ENCODE measurements around the gene PDCD5. TPM values are rescaled to one million over a fixed set of nuclear protein-coding genes. Genes with fewer than 3 reads are reported as not detected.

Gene PDCD5
- total RNA-seq, 5 donors from 2014 or later (not counting 1 experiment from before 2014, with no cell fraction given), result 21.8 to 69.9 (median 62.5) TPM

GRCh38 chr19:32605544-32605943 lies 24.6 kb downstream of the PDCD5 start:
- H3K27me3 Mint-ChIP-seq, result no peaks in the 10 kb centered on the region
- ATAC-seq (replicated peaks in 1 of 4) (no peak), DNase-seq (no peak)
- no peak overlapping the region for H3K4me3 Mint-ChIP-seq
- 96% methylated on average over 17 of the region's 21 CpGs for WGBS (ENCODE audit: insufficient coverage)
- ChIA-PET CTCF (no interaction called here), POLR2A (no interaction called here)
- H3K4me1 ChIP-seq (ENCODE audit: control insufficient read depth in 1 of 2, extremely low read depth in 1 of 2, insufficient read depth in 2 of 2, low read length in 2 of 2), result no peaks in the 10 kb centered on the region
- H3K36me3 ChIP-seq (ENCODE audit: control insufficient read depth in 2 of 2, extremely low read depth in 1 of 2, insufficient read depth in 1 of 2, low read length in 1 of 2), result peaks cover 25 to 67% of the 10 kb centered on the region in 2 donors
- H3K36me3 Mint-ChIP-seq, result peaks cover 28% of the 10 kb centered on the region
- no peaks in the 10 kb centered on the region for H3K27me3 ChIP-seq (replicated peaks in 1 of 2; ENCODE audit: control insufficient read depth in 2 of 2, extremely low read depth in 1 of 2, insufficient read depth in 2 of 2, low read length in 1 of 2)
- no peak overlapping the region for H3K4me3 ChIP-seq (ENCODE audit: control insufficient read depth in 1 of 2, extremely low read depth in 1 of 2, low read length in 1 of 2)
- no peak overlapping the region for H3K27ac ChIP-seq (ENCODE audit: low read length)
- no peak overlapping the region for H3K27ac Mint-ChIP-seq
- no peaks in the 10 kb centered on the region for H3K9me3 Mint-ChIP-seq
- H3K9me3 ChIP-seq, result no peaks in the 10 kb centered on the region
- H3K4me1 Mint-ChIP-seq, result no peaks in the 10 kb centered on the region

DNA sequence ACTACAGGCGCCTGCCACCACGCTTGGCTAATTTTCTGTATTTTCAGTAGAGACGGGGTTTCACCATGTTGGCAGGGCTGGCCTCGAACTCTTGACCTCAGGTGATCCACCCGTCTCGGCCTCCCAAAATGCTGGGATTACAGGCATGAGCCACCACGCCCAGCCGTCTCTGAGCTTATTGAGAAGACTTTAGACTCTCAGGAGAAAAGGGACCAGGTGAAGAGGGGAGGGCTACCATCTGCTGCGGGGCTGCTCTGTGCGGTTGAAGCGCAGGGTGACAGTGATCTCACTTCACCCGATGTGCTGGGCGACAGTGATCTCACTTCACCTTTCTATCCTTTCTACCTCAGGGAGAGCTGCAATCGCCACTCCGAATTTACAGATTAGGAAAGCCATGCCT lies 25.3 kb downstream of the PDCD5 start:
- WGBS (ENCODE audit: insufficient coverage), result 100% methylated on average over 8 of the region's 15 CpGs
- DNase-seq (no peak), ATAC-seq (replicated peaks in 1 of 4) (no peak)
- Mint-ChIP-seq H3K27ac (no peak overlapping the region), H3K4me1 (no peaks in the 10 kb centered on the region), H3K36me3 (peaks cover 30% of the 10 kb centered on the region), H3K4me3 (no peak overlapping the region), H3K27me3 (no peaks in the 10 kb centered on the region), H3K9me3 (no peaks in the 10 kb centered on the region)
- POLR2A ChIA-PET, result no interaction called here
- H3K9me3 ChIP-seq, result no peaks in the 10 kb centered on the region
- CTCF ChIA-PET, result interaction anchor here in 1 of 2 donors (0.6 kb wide), 1 partner anchor 14 kb away, joined by 3 read pairs; no protein-coding TSS in a partner anchor
- no peak overlapping the region for H3K27ac ChIP-seq (ENCODE audit: low read length)
- H3K36me3 ChIP-seq (ENCODE audit: control insufficient read depth in 2 of 2, extremely low read depth in 1 of 2, insufficient read depth in 1 of 2, low read length in 1 of 2), result peaks cover 25 to 69% of the 10 kb centered on the region in 2 donors
- H3K4me1 ChIP-seq (ENCODE audit: control insufficient read depth in 1 of 2, extremely low read depth in 1 of 2, insufficient read depth in 2 of 2, low read length in 2 of 2), result no peaks in the 10 kb centered on the region
- H3K4me3 ChIP-seq (ENCODE audit: control insufficient read depth in 1 of 2, extremely low read depth in 1 of 2, low read length in 1 of 2), result no peak overlapping the region
- no peaks in the 10 kb centered on the region for H3K27me3 ChIP-seq (replicated peaks in 1 of 2; ENCODE audit: control insufficient read depth in 2 of 2, extremely low read depth in 1 of 2, insufficient read depth in 2 of 2, low read length in 1 of 2)

DNA sequence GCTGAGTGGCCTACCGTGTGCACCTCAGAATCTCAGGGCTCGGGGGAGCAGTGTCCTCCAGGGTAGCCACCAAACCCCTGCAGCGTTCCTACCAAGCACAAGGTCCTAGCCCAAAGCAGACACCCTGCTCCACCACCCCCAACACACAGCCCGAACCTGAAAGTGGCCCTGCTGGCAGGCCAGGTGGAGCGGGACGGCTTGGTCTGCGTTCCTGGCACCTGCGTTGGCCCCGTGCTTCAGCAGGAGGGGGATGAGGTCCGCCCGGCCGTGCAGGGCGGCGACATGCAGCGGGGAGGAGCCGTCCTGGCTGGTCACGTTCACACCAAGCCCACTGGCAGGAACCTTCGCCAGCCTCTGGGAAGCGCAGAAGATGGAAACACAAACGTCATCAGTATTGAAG lies 26.5 kb downstream of the PDCD5 start:
- POLR2A ChIA-PET, result no interaction called here
- CTCF ChIA-PET, result interaction anchor here in 1 of 2 donors (0.7 kb wide), 1 partner anchor 475 kb away, joined by 3 read pairs; no protein-coding TSS in a partner anchor
- Mint-ChIP-seq H3K36me3 (peaks cover 32% of the 10 kb centered on the region), H3K4me3 (no peak overlapping the region), H3K9me3 (no peaks in the 10 kb centered on the region), H3K27ac (no peak overlapping the region), H3K27me3 (no peaks in the 10 kb centered on the region), H3K4me1 (no peaks in the 10 kb centered on the region)
- ATAC-seq (replicated peaks in 1 of 4) (no peak), DNase-seq (no peak)
- H3K4me1 ChIP-seq (ENCODE audit: control insufficient read depth in 1 of 2, extremely low read depth in 1 of 2, insufficient read depth in 2 of 2, low read length in 2 of 2), result no peaks in the 10 kb centered on the region
- 96% methylated on average over 18 of the region's 20 CpGs for WGBS (ENCODE audit: insufficient coverage)
- H3K27ac ChIP-seq (ENCODE audit: low read length), result no peak overlapping the region
- peaks cover 25 to 60% of the 10 kb centered on the region in 2 donors for H3K36me3 ChIP-seq (ENCODE audit: control insufficient read depth in 2 of 2, extremely low read depth in 1 of 2, insufficient read depth in 1 of 2, low read length in 1 of 2)
- H3K9me3 ChIP-seq, result no peaks in the 10 kb centered on the region
- H3K4me3 ChIP-seq (ENCODE audit: control insufficient read depth in 1 of 2, extremely low read depth in 1 of 2, low read length in 1 of 2), result no peak overlapping the region
- no peaks in the 10 kb centered on the region for H3K27me3 ChIP-seq (replicated peaks in 1 of 2; ENCODE audit: control insufficient read depth in 2 of 2, extremely low read depth in 1 of 2, insufficient read depth in 2 of 2, low read length in 1 of 2)

- no peaks in the 10 kb centered on the region for H3K9me3 ChIP-seq
- H3K4me1 ChIP-seq (ENCODE audit: control insufficient read depth in 1 of 2, extremely low read depth in 1 of 2, insufficient read depth in 2 of 2, low read length in 2 of 2), result no peaks in the 10 kb centered on the region
- Mint-ChIP-seq H3K4me3 (no peak overlapping the region), H3K27me3 (no peaks in the 10 kb centered on the region), H3K27ac (no peak overlapping the region), H3K9me3 (no peaks in the 10 kb centered on the region), H3K4me1 (no peaks in the 10 kb centered on the region), H3K36me3 (peaks cover 46% of the 10 kb centered on the region)
- peaks cover 10 to 61% of the 10 kb centered on the region in 2 donors for H3K36me3 ChIP-seq (ENCODE audit: control insufficient read depth in 2 of 2, extremely low read depth in 1 of 2, insufficient read depth in 1 of 2, low read length in 1 of 2)
- no peak overlapping the region for H3K27ac ChIP-seq (ENCODE audit: low read length)
- ChIA-PET POLR2A (no interaction called here), CTCF (no interaction called here)
- WGBS (ENCODE audit: insufficient coverage), result 100% methylated on average over 1 of the region's 5 CpGs
- H3K27me3 ChIP-seq (replicated peaks in 1 of 2; ENCODE audit: control insufficient read depth in 2 of 2, extremely low read depth in 1 of 2, insufficient read depth in 2 of 2, low read length in 1 of 2), result no peaks in the 10 kb centered on the region
- DNase-seq (no peak), ATAC-seq (replicated peaks in 1 of 4) (no peak)
- H3K4me3 ChIP-seq (ENCODE audit: control insufficient read depth in 1 of 2, extremely low read depth in 1 of 2, low read length in 1 of 2), result no peak overlapping the region
Observed at GRCh38 chr19:32611161-32611560, 30.2 kb downstream of the PDCD5 start.

DNA sequence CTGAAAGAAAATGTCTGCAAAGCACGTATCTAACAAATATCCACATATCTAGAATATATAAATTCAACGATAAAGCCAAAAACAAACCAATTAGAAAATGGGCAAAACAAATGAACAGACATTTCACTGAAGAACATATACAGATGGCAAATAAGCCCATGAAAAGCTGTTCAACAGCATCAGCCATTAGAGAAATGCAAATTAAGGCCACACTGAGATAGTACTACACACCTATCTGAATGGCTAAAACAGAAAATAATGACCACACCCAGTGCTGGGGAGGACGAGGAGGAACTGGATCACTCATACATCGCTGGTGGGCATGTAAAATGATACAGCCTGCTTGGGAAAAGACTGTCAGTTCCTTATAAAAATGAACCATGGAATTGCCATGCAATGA lies 32.0 kb downstream of the PDCD5 start:
- H3K4me1 Mint-ChIP-seq, result no peaks in the 10 kb centered on the region
- Histone ChIP-seq H3K4me3 (ENCODE audit: control insufficient read depth in 1 of 2, extremely low read depth in 1 of 2, low read length in 1 of 2) (no peak overlapping the region), H3K27me3 (replicated peaks in 1 of 2; ENCODE audit: control insufficient read depth in 2 of 2, extremely low read depth in 1 of 2, insufficient read depth in 2 of 2, low read length in 1 of 2) (no peaks in the 10 kb centered on the region), H3K4me1 (ENCODE audit: control insufficient read depth in 1 of 2, extremely low read depth in 1 of 2, insufficient read depth in 2 of 2, low read length in 2 of 2) (no peaks in the 10 kb centered on the region), H3K27ac (ENCODE audit: low read length) (no peak overlapping the region), H3K9me3 (no peaks in the 10 kb centered on the region), H3K36me3 (ENCODE audit: control insufficient read depth in 2 of 2, extremely low read depth in 1 of 2, insufficient read depth in 1 of 2, low read length in 1 of 2) (peaks cover 12 to 55% of the 10 kb centered on the region in 2 donors)
- WGBS (ENCODE audit: insufficient coverage), result 71% methylated on average over 4 of the region's 4 CpGs
- H3K4me3 Mint-ChIP-seq, result no peak overlapping the region
- H3K27ac Mint-ChIP-seq, result no peak overlapping the region
- H3K27me3 Mint-ChIP-seq, result no peaks in the 10 kb centered on the region
- no peak for DNase-seq
- POLR2A ChIA-PET, result no interaction called here
- CTCF ChIA-PET, result no interaction called here
- ATAC-seq (replicated peaks in 1 of 4), result no peak
- no peaks in the 10 kb centered on the region for H3K9me3 Mint-ChIP-seq
- peaks cover 48% of the 10 kb centered on the region for H3K36me3 Mint-ChIP-seq

GRCh38 chr19:32614916-32615315 lies 33.9 kb downstream of the PDCD5 start:
- no peaks in the 10 kb centered on the region for H3K4me1 ChIP-seq (ENCODE audit: control insufficient read depth in 1 of 2, extremely low read depth in 1 of 2, insufficient read depth in 2 of 2, low read length in 2 of 2)
- peaks cover 55% of the 10 kb centered on the region for H3K36me3 Mint-ChIP-seq
- no peak overlapping the region for H3K27ac Mint-ChIP-seq
- POLR2A ChIA-PET, result no interaction called here
- DNase-seq (no peak), ATAC-seq (replicated peaks in 1 of 4) (no peak)
- CTCF ChIA-PET, result no interaction called here
- no peaks in the 10 kb centered on the region for H3K4me1 Mint-ChIP-seq
- WGBS (ENCODE audit: insufficient coverage), result 95% methylated on average over 4 of the region's 7 CpGs
- H3K27me3 ChIP-seq (replicated peaks in 1 of 2; ENCODE audit: control insufficient read depth in 2 of 2, extremely low read depth in 1 of 2, insufficient read depth in 2 of 2, low read length in 1 of 2), result no peaks in the 10 kb centered on the region
- no peaks in the 10 kb centered on the region for H3K27me3 Mint-ChIP-seq
- H3K4me3 ChIP-seq (ENCODE audit: control insufficient read depth in 1 of 2, extremely low read depth in 1 of 2, low read length in 1 of 2), result no peak overlapping the region
- peaks cover 12 to 67% of the 10 kb centered on the region in 2 donors for H3K36me3 ChIP-seq (ENCODE audit: control insufficient read depth in 2 of 2, extremely low read depth in 1 of 2, insufficient read depth in 1 of 2, low read length in 1 of 2)
- H3K4me3 Mint-ChIP-seq, result no peak overlapping the region
- H3K9me3 ChIP-seq, result no peaks in the 10 kb centered on the region
- H3K27ac ChIP-seq (ENCODE audit: low read length), result no peak overlapping the region
- H3K9me3 Mint-ChIP-seq, result no peaks in the 10 kb centered on the region

GRCh38 chr19:32615569-32615968 lies 34.6 kb downstream of the PDCD5 start:
- Mint-ChIP-seq H3K4me3 (no peak overlapping the region), H3K36me3 (peaks cover 55% of the 10 kb centered on the region), H3K27me3 (no peaks in the 10 kb centered on the region), H3K9me3 (no peaks in the 10 kb centered on the region), H3K27ac (no peak overlapping the region), H3K4me1 (no peaks in the 10 kb centered on the region)
- H3K36me3 ChIP-seq (ENCODE audit: control insufficient read depth in 2 of 2, extremely low read depth in 1 of 2, insufficient read depth in 1 of 2, low read length in 1 of 2), result peaks cover 12 to 72% of the 10 kb centered on the region in 2 donors
- H3K4me3 ChIP-seq (ENCODE audit: control insufficient read depth in 1 of 2, extremely low read depth in 1 of 2, low read length in 1 of 2), result no peak overlapping the region
- ChIA-PET POLR2A (no interaction called here), CTCF (no interaction called here)
- no peaks in the 10 kb centered on the region for H3K4me1 ChIP-seq (ENCODE audit: control insufficient read depth in 1 of 2, extremely low read depth in 1 of 2, insufficient read depth in 2 of 2, low read length in 2 of 2)
- no peak overlapping the region for H3K27ac ChIP-seq (ENCODE audit: low read length)
- ATAC-seq (replicated peaks in 1 of 4) (no peak), DNase-seq (no peak)
- 83% methylated on average over 9 of the region's 11 CpGs for WGBS (ENCODE audit: insufficient coverage)
- H3K27me3 ChIP-seq (replicated peaks in 1 of 2; ENCODE audit: control insufficient read depth in 2 of 2, extremely low read depth in 1 of 2, insufficient read depth in 2 of 2, low read length in 1 of 2), result no peaks in the 10 kb centered on the region
- no peaks in the 10 kb centered on the region for H3K9me3 ChIP-seq

Measured in T-cell (primary cell).